ENCODE data around the gene ENTPD1.

Gene ENTPD1

DNA sequence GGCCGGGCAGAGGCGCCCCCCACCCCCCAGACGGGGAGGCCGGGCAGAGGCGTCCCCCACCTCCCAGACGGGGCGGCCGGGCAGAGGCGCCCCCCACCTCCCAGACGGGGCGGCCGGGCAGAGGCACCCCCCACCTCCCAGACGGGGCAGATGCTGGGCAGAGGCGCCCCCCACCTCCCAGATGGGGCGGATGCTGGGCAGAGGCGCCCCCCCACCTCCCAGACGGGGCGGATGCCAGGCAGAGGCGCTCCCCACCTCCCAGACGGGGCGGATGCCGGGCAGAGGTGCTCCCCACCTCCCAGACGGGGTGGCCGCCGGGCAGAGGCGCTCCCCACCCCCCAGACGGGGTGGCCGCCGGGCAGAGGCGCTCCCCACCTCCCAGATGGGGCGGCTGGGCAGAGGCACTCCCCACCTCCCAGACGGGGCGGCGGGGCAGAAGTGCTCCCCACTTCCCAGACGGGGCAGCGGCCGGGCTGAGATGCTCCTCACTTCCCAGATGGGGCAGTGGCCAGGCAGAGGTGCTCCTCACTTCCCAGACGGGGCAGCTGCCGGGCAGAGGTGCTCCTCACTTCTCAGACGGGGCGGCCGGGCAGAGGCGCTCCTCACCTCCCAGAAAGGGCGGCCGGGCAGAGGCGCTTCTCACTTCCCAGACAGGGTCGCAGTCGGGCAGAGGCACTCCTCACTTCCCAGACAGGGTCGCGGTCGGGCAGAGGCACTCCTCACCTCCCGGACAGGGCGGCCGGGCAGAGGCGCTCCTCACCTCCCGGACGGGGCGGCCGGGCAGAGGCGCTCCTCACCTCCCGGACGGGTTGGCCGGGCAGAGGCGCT, 53.6 kb downstream of the ENTPD1 start:
- H3K4me2 ChIP-seq (ENCODE audit: low read depth, low read length): no peak overlapping the region

DNA sequence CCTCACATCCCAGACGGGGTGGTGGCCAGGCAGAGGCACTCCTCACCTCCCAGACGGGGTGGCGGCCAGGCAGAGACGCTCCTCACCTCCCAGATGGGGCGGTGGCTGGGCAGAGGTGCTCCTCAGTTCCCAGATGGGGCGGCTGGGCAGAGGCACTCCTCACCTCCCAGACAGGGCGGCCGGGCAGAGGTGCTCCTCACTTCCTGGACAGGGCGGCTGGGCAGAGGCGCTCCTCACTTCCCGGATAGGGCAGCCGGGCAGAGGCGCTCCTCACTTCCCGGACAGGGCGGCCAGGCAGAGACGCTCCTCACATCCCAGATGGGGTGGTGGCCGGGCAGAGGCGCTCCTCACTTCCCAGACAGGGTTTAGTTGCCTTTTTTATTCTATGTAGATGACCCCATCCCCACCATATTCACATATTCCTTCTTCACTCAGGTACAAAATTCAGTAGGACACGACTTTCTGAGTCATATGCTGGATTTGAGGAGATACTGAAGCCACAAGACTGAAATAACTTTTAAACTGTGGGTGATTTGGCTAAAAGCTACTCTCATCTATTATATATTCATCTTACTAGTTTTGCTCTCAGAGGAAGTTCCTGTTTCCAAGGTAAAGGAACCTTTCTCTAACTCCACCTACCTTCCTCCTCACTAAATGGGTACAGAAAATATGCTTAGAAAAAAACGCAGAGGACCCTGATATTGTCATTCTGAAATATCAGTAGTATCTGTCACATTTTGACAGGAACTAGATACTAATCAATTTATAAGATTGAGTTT, 54.4 kb downstream of the ENTPD1 start:
- Histone ChIP-seq H3K9me3 (replicated peaks; ENCODE audit: insufficient read depth, low read length) (no peaks in the 10 kb centered on the region), H3K79me2 (ENCODE audit: low read length) (no peaks in the 10 kb centered on the region)

More for the DNA sequence above, 53.6 kb downstream of the ENTPD1 start:
- no peaks in the 10 kb centered on the region for H3K27me3 ChIP-seq (replicated peaks; ENCODE audit: insufficient read depth, low read length)
- H3K9me3 ChIP-seq (replicated peaks; ENCODE audit: insufficient read depth, low read length): no peaks in the 10 kb centered on the region
- no peaks in the 10 kb centered on the region for H3K36me3 ChIP-seq (replicated peaks; ENCODE audit: insufficient read depth, low read length)
- no peak for DNase-seq
- H3K9me2 ChIP-seq (replicated peaks; ENCODE audit: insufficient read depth, low read length): no peaks in the 10 kb centered on the region
- H3K9ac ChIP-seq (ENCODE audit: low read length): no peak overlapping the region
- no peak overlapping the region for H3K4me3 ChIP-seq (ENCODE audit: low read length)
- no peak overlapping the region for H2AFZ ChIP-seq (ENCODE audit: low read length)
- no peaks in the 10 kb centered on the region for H3F3A ChIP-seq (ENCODE audit: insufficient read depth, low read length)
- no peaks in the 10 kb centered on the region for H3K4me1 ChIP-seq (ENCODE audit: low read length)
- H4K20me1 ChIP-seq (ENCODE audit: insufficient read depth, low read length): no peaks in the 10 kb centered on the region
- TF ChIP-seq EZH2phosphoT487 (IDR thresholded peaks at IDR 0.05; ENCODE audit: low read length) (no peak), EZH2 (optimal IDR thresholded peaks at IDR 0.05; ENCODE audit: low read depth, low read length) (no peak)
- TF ChIP-seq, protein P1, sequence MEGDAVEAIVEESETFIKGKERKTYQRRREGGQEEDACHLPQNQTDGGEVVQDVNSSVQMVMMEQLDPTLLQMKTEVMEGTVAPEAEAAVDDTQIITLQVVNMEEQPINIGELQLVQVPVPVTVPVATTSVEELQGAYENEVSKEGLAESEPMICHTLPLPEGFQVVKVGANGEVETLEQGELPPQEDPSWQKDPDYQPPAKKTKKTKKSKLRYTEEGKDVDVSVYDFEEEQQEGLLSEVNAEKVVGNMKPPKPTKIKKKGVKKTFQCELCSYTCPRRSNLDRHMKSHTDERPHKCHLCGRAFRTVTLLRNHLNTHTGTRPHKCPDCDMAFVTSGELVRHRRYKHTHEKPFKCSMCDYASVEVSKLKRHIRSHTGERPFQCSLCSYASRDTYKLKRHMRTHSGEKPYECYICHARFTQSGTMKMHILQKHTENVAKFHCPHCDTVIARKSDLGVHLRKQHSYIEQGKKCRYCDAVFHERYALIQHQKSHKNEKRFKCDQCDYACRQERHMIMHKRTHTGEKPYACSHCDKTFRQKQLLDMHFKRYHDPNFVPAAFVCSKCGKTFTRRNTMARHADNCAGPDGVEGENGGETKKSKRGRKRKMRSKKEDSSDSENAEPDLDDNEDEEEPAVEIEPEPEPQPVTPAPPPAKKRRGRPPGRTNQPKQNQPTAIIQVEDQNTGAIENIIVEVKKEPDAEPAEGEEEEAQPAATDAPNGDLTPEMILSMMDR (IDR thresholded peaks at IDR 0.05; ENCODE audit: low read length): no peak
- H3K27ac ChIP-seq (ENCODE audit: low read length): no peak overlapping the region
- no peaks in the 10 kb centered on the region for H3K79me2 ChIP-seq (ENCODE audit: low read length)

DNA sequence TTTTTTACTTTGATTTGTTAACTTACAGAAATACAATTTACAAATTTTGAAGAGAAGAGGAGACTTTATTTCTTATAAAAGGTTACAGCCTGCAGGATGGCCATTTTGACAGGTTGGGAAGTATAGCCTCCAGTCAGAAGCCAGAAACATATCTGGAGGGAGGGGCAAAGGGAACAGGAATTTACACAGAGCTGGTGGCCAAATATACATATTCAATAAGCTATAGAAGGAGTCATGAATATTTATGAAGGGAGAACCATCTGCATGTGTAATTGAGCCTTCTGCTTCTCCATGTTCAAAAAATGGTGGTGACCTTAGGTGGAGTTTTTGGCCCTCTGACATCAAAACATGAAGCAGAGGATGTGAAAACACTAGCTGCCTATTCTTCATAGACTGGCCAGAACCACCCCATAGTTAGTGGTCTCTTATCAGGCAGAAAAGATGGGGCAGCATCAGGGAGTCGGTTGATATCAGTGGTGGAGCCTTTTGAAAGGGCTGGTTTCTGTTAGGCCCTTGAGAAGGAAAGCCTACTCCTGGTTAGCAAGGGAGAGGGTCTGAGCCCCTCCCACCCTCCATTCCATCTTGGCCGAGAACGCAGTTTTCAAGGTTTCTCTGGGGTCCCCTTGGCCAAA, 57.2 kb downstream of the ENTPD1 start:
- H3K9me3 ChIP-seq (replicated peaks; ENCODE audit: insufficient read depth, low read length): no peaks in the 10 kb centered on the region
- H3K4me3 ChIP-seq (ENCODE audit: low read length): no peak overlapping the region
- H3F3A ChIP-seq (ENCODE audit: insufficient read depth, low read length): no peaks in the 10 kb centered on the region
- no peaks in the 10 kb centered on the region for H3K9me2 ChIP-seq (replicated peaks; ENCODE audit: insufficient read depth, low read length)
- no peak overlapping the region for H3K27ac ChIP-seq (ENCODE audit: low read length)
- H3K27me3 ChIP-seq (replicated peaks; ENCODE audit: insufficient read depth, low read length): no peaks in the 10 kb centered on the region
- H4K20me1 ChIP-seq (ENCODE audit: insufficient read depth, low read length): no peaks in the 10 kb centered on the region
- H3K4me1 ChIP-seq (ENCODE audit: low read length): no peaks in the 10 kb centered on the region
- TF ChIP-seq EZH2phosphoT487 (IDR thresholded peaks at IDR 0.05; ENCODE audit: low read length): no peak
- TF ChIP-seq, protein P1 (IDR thresholded peaks at IDR 0.05; ENCODE audit: low read length): no peak
- no peak for TF ChIP-seq EZH2 (optimal IDR thresholded peaks at IDR 0.05; ENCODE audit: low read depth, low read length)
- DNase-seq: no peak
- no peak overlapping the region for H3K4me2 ChIP-seq (ENCODE audit: low read depth, low read length)
- no peaks in the 10 kb centered on the region for H3K36me3 ChIP-seq (replicated peaks; ENCODE audit: insufficient read depth, low read length)
- H3K79me2 ChIP-seq (ENCODE audit: low read length): no peaks in the 10 kb centered on the region
- no peak overlapping the region for H2AFZ ChIP-seq (ENCODE audit: low read length)
- no peak overlapping the region for H3K9ac ChIP-seq (ENCODE audit: low read length)

More for the DNA sequence above, 54.4 kb downstream of the ENTPD1 start:
- Histone ChIP-seq H2AFZ (ENCODE audit: low read length) (no peak overlapping the region), H3K9me2 (replicated peaks; ENCODE audit: insufficient read depth, low read length) (no peaks in the 10 kb centered on the region), H3K9ac (ENCODE audit: low read length) (no peak overlapping the region), H4K20me1 (ENCODE audit: insufficient read depth, low read length) (no peaks in the 10 kb centered on the region), H3K4me3 (ENCODE audit: low read length) (no peak overlapping the region), H3K36me3 (replicated peaks; ENCODE audit: insufficient read depth, low read length) (no peaks in the 10 kb centered on the region), H3F3A (ENCODE audit: insufficient read depth, low read length) (no peaks in the 10 kb centered on the region), H3K27me3 (replicated peaks; ENCODE audit: insufficient read depth, low read length) (no peaks in the 10 kb centered on the region), H3K4me1 (ENCODE audit: low read length) (no peaks in the 10 kb centered on the region), H3K27ac (ENCODE audit: low read length) (no peak overlapping the region), H3K4me2 (ENCODE audit: low read depth, low read length) (no peak overlapping the region)
- DNase-seq: no peak
- no peak for TF ChIP-seq EZH2phosphoT487 (IDR thresholded peaks at IDR 0.05; ENCODE audit: low read length)
- TF ChIP-seq EZH2 (optimal IDR thresholded peaks at IDR 0.05; ENCODE audit: low read depth, low read length): no peak
- TF ChIP-seq, protein P1 (IDR thresholded peaks at IDR 0.05; ENCODE audit: low read length): no peak

Measured in MM.1S (cell line).